Vagina (tissue), 2 donors: ENCODE data around the gene SEMA4B.

Experiments used
- CTCF ChIP-seq, 3 experiments: fragments of 450-650 bp in 2 of 3; fragments of 200-600 bp in 1 of 3; sonication (generic) in 1 of 3; IDR thresholded peaks; one replicate each; pipeline ENCODE4 v1.5.1; 2017 to 2019; ENCODE audit warnings: antibody characterized with exemption in 3 of 3, mild to moderate bottlenecking in 2 of 3, moderate library complexity in 2 of 3
- POLR2A ChIP-seq, 2 donors: fragments of 450-650 bp; IDR thresholded peaks; one replicate each; pipeline ENCODE4 v1.6.1; 2017; ENCODE audit warnings: antibody characterized with exemption in 2 of 2, mild to moderate bottlenecking in 2 of 2, moderate library complexity in 2 of 2
- POLR2AphosphoS5 ChIP-seq, 2 donors: sonication (generic); formaldehyde crosslinking; IDR thresholded peaks; one replicate each; pipeline ENCODE4 v1.9.0; 2017; ENCODE audit warnings: antibody characterized with exemption in 2 of 2, mild to moderate bottlenecking in 2 of 2, low read depth in 1 of 2; ENCODE audit not compliant: insufficient read depth in 1 of 2

DNA sequence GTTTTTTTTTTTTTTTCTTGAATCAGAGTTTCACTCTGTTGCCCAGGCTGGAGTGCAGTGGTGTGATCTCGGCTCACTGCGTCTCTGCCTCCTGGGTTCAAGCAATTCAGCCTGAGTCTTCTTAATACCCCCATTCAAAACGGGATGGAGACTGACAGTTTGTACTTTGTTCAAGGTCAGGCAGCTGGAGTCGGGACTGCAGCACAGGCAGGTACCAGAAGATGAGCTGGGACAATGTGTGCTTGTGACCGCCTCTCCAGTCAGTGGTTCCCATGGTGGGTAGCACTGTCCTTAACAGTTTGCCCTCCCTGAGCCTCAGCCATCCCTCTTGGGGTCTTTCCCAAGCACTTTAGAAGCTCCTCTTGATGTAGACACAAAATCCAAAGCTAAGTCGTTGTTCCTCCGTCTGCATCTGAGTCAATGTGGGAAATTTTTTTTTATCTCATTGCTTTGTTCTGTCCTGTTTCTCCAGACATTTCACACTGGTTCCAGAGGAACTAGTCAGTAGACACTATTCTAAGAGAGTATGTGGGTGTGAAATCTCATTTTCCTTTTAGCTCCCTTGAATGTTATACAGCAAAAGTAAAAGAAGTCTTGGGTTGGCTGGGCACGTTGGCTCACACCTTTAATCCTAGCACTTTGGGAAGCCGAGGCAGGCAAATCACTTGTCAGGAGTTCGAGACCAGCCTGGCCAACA lies 43.0 kb downstream of the SEMA4B start:
- no peak for TF ChIP-seq POLR2A (IDR thresholded peaks at IDR 0.05)
- no peak for TF ChIP-seq CTCF (IDR thresholded peaks at IDR 0.05)
- no peak for TF ChIP-seq POLR2AphosphoS5 (IDR thresholded peaks at IDR 0.05; ENCODE audit: insufficient read depth in 1 of 2, low read depth in 1 of 2)
